WI38 (cell line): ENCODE data around the gene CYP20A1.
"Not testable (repeated sequence)": the region's sequence is repeated elsewhere in the genome, so short reads cannot be mapped to it uniquely, and the experiment has no call there.

Experiments used
- H3K4me3 ChIP-seq: 2 replicates; pipeline ENCODE4 v1.5.1; 2011; ENCODE audit warnings: low read depth, mild to moderate bottlenecking, control low read depth, low read length
- CTCF ChIP-seq: IDR thresholded peaks from 2 replicates; pipeline ENCODE4 v1.5.1; 2012; ENCODE audit warnings: low read depth, mild to moderate bottlenecking, control low read depth, low read length

The CYP20A1 gene

GRCh38 chr2:203225423-203226039 lies 13.3 kb upstream of the CYP20A1 start:
- TF ChIP-seq CTCF, result peak; percentile 49
- no peak overlapping the region for H3K4me3 ChIP-seq

- H3K4me3 ChIP-seq, result not testable (repeated sequence)
Measured at GRCh38 chr2:203229674-203230073, 9.1 kb upstream of the CYP20A1 start.

GRCh38 chr2:203237346-203238238 lies 1.2 kb upstream of the CYP20A1 start:
- no peak for TF ChIP-seq CTCF
- H3K4me3 ChIP-seq, result peak overlapping the region; percentile 76

GRCh38 chr2:203238292-203238703 lies 520 bp upstream of the CYP20A1 start:
- TF ChIP-seq CTCF, result no peak
- H3K4me3 ChIP-seq, result peak overlapping the region; percentile 76

- TF ChIP-seq CTCF, result no peak
- H3K4me3 ChIP-seq, result peak overlapping the region; percentile 76; the same call in 1 of the 2 replicates
Measured at GRCh38 chr2:203240491-203240890, 1.7 kb downstream of the CYP20A1 start.

GRCh38 chr2:203242518-203242917 lies 3.7 kb downstream of the CYP20A1 start:
- no peak for TF ChIP-seq CTCF
- no peak overlapping the region for H3K4me3 ChIP-seq

GRCh38 chr2:203246646-203247045 lies 7.8 kb downstream of the CYP20A1 start:
- H3K4me3 ChIP-seq, result no peak overlapping the region
- no peak for TF ChIP-seq CTCF
